DOHH2 (cell line): Measurements from ENCODE around the gene ADAMTS8.

Experiments used
- H3F3A ChIP-seq: fragments of 200-600 bp; sonication (generic), shearing (Covaris generic); 2 replicates; pipeline ENCODE4 v1.6.0; 2016; ENCODE audit warnings: antibody characterized with exemption, mild to moderate bottlenecking; ENCODE audit not compliant: control insufficient read depth, insufficient read depth
- H3K27ac ChIP-seq: fragments of 200-600 bp; sonication (generic); 2 replicates; pipeline ENCODE4 v1.5.1; 2014; ENCODE audit warnings: low read depth, mild to moderate bottlenecking, low read length, moderate library complexity
- H3K27me3 ChIP-seq: fragments of 200-600 bp; sonication (generic); 2 replicates; pipeline ENCODE4 v1.6.1; 2014; ENCODE audit warnings: mild to moderate bottlenecking, low read length, mixed read lengths; ENCODE audit not compliant: control insufficient read depth
- H3K36me3 ChIP-seq: fragments of 200-600 bp; sonication (generic); 2 replicates; pipeline ENCODE4 v1.6.1; 2014; ENCODE audit warnings: mild to moderate bottlenecking, low read length, moderate library complexity, mixed read lengths; ENCODE audit not compliant: control insufficient read depth
- H3K4me1 ChIP-seq: fragments of 200-600 bp; sonication (generic); 2 replicates; pipeline ENCODE4 v1.6.1; 2014; ENCODE audit warnings: mild to moderate bottlenecking, low read length, mixed read lengths; ENCODE audit not compliant: control insufficient read depth
- H3K4me2 ChIP-seq: fragments of 200-600 bp; sonication (generic); 2 replicates; pipeline ENCODE4 v1.6.0; 2014; ENCODE audit warnings: mild to moderate bottlenecking, low read length, moderate library complexity
- H3K4me3 ChIP-seq: fragments of 200-600 bp; sonication (generic); 2 replicates; pipeline ENCODE4 v1.5.1; 2014; ENCODE audit warnings: mild to moderate bottlenecking, low read length, mixed read lengths
- H3K79me2 ChIP-seq: fragments of 200-600 bp; sonication (generic); 2 replicates; pipeline ENCODE4 v1.6.1; 2014; ENCODE audit warnings: mild to moderate bottlenecking, low read length, mixed read lengths; ENCODE audit not compliant: control insufficient read depth
- H3K9me2 ChIP-seq: fragments of 200-600 bp; sonication (generic); replicated peaks from 2 replicates; pipeline ENCODE4 v1.6.1; 2014; ENCODE audit warnings: mild to moderate bottlenecking, low read length, mixed read lengths; ENCODE audit not compliant: control insufficient read depth
- H3K9me3 ChIP-seq: fragments of 200-600 bp; sonication (generic); 2 replicates; pipeline ENCODE4 v1.6.1; 2014; ENCODE audit warnings: antibody characterized with exemption, low read length, mixed read lengths; ENCODE audit not compliant: control insufficient read depth, insufficient read depth
- H4K20me1 ChIP-seq: fragments of 200-600 bp; sonication (generic); 2 replicates; pipeline ENCODE4 v1.6.0; 2014; ENCODE audit warnings: low read depth, mild to moderate bottlenecking, antibody characterized with exemption, low read length, moderate library complexity; ENCODE audit not compliant: control insufficient read depth, insufficient read depth
- CTCF ChIP-seq: fragments of 200-600 bp; sonication (generic); IDR thresholded peaks from one replicate; pipeline ENCODE4 v1.5.1; 2014; ENCODE audit warnings: antibody characterized with exemption, mild to moderate bottlenecking, low read depth, low read length; ENCODE audit not compliant: poor library complexity, severe bottlenecking
- EZH2phosphoT487 ChIP-seq: fragments of 200-600 bp; sonication (generic); IDR thresholded peaks from 2 replicates; pipeline ENCODE4 v1.6.1; 2017; ENCODE audit warnings: borderline replicate concordance, mild to moderate bottlenecking, antibody characterized with exemption, low read length, moderate library complexity, mixed read lengths

Gene ADAMTS8

GRCh38 chr11:130408401-130408890 is 20.0 kb downstream of the ADAMTS8 start:
- Histone ChIP-seq H3F3A (no peaks in the 10 kb centered on the region), H3K27me3 (peaks cover 7% of the 10 kb centered on the region; the same call in 1 of the 2 replicates), H3K4me3 (no peak overlapping the region), H4K20me1 (no peaks in the 10 kb centered on the region), H3K27ac (no peak overlapping the region), H3K36me3 (no peaks in the 10 kb centered on the region), H3K4me1 (no peaks in the 10 kb centered on the region), H3K9me2 (no peaks in the 10 kb centered on the region), H3K79me2 (no peaks in the 10 kb centered on the region), H3K4me2 (no peak overlapping the region), H3K9me3 (no peaks in the 10 kb centered on the region)
- TF ChIP-seq EZH2phosphoT487 (no peak), CTCF (no peak)

GRCh38 chr11:130407978-130408377 is 20.4 kb downstream of the ADAMTS8 start:
- no peak overlapping the region for H3K4me3 ChIP-seq
- H3F3A ChIP-seq: no peaks in the 10 kb centered on the region
- no peaks in the 10 kb centered on the region for H3K4me1 ChIP-seq
- H4K20me1 ChIP-seq: no peaks in the 10 kb centered on the region
- no peaks in the 10 kb centered on the region for H3K9me3 ChIP-seq
- H3K4me2 ChIP-seq: no peak overlapping the region
- no peaks in the 10 kb centered on the region for H3K36me3 ChIP-seq
- H3K9me2 ChIP-seq: no peaks in the 10 kb centered on the region
- no peak overlapping the region for H3K27ac ChIP-seq
- peaks cover 7% of the 10 kb centered on the region; the same call in 1 of the 2 replicates for H3K27me3 ChIP-seq
- TF ChIP-seq CTCF (no peak), EZH2phosphoT487 (no peak)
- no peaks in the 10 kb centered on the region for H3K79me2 ChIP-seq

- peaks cover 7% of the 10 kb centered on the region; the same call in 1 of the 2 replicates for H3K4me1 ChIP-seq
- H3K27ac ChIP-seq: no peak overlapping the region
- no peak overlapping the region for H3K4me2 ChIP-seq
- no peaks in the 10 kb centered on the region for H3K79me2 ChIP-seq
- peaks cover 4% of the 10 kb centered on the region for H3K27me3 ChIP-seq
- H3K4me3 ChIP-seq: no peak overlapping the region
- no peaks in the 10 kb centered on the region for H3K9me2 ChIP-seq
- H3K36me3 ChIP-seq: no peaks in the 10 kb centered on the region
- no peaks in the 10 kb centered on the region for H3K9me3 ChIP-seq
- H3F3A ChIP-seq: no peaks in the 10 kb centered on the region
- no peaks in the 10 kb centered on the region for H4K20me1 ChIP-seq
- TF ChIP-seq EZH2phosphoT487: no peak
- no peak for TF ChIP-seq CTCF
Measured at GRCh38 chr11:130405428-130405827, 23.0 kb downstream of the ADAMTS8 start.

GRCh38 chr11:130404727-130405126 is 23.7 kb downstream of the ADAMTS8 start:
- Histone ChIP-seq H3K27me3 (peaks cover 7% of the 10 kb centered on the region), H3F3A (no peaks in the 10 kb centered on the region), H3K9me3 (no peaks in the 10 kb centered on the region), H3K27ac (no peak overlapping the region), H3K79me2 (no peaks in the 10 kb centered on the region), H4K20me1 (no peaks in the 10 kb centered on the region), H3K9me2 (no peaks in the 10 kb centered on the region), H3K4me3 (no peak overlapping the region), H3K4me2 (no peak overlapping the region), H3K4me1 (peaks cover 7% of the 10 kb centered on the region; the same call in 1 of the 2 replicates), H3K36me3 (no peaks in the 10 kb centered on the region)
- TF ChIP-seq EZH2phosphoT487 (no peak), CTCF (no peak)
